Right ventricle myocardium inferior (tissue), 1 donor: ENCODE results near the gene ABLIM2. TPM values are rescaled to one million over a fixed set of nuclear protein-coding genes. Genes with fewer than 3 reads are reported as not detected.
"Not testable (repeated sequence)": the region's sequence is repeated elsewhere in the genome, so short reads cannot be mapped to it uniquely, and the experiment has no call there.

Source experiments
- ATAC-seq: fragments of 200-7000 bp; cut with Tn5 transposase; one replicate; pipeline ENCODE4 v1.9.1; 2020; ENCODE audit warnings: mild to moderate bottlenecking, moderate library complexity
- DNase-seq: peaks from one replicate; pipeline ENCODE4 v3.0.0; 2021; ENCODE audit errors: missing footprints
- intact Hi-C: fragments of 100-400 bp; cut with DNase I; formaldehyde crosslinking; loops from one replicate; pipeline ENCODE4 v1.11.0; 2022
- total RNA-seq: library from RNA; stranded (reverse); fragmentation: NEBNext Ultra II Directional; extraction: Animal tissue kit (Norgen Biotek cat#: 25700); gene quantifications from one replicate; pipeline ENCODE4 v1.2.1, GENCODE V29; 2021
- donor health status: DM: no; HTN: yes; CAD: no; lungs with severe emphysema.

The ABLIM2 gene
- total RNA-seq, 1 donor from 2014 or later, result 24.9 TPM

DNA sequence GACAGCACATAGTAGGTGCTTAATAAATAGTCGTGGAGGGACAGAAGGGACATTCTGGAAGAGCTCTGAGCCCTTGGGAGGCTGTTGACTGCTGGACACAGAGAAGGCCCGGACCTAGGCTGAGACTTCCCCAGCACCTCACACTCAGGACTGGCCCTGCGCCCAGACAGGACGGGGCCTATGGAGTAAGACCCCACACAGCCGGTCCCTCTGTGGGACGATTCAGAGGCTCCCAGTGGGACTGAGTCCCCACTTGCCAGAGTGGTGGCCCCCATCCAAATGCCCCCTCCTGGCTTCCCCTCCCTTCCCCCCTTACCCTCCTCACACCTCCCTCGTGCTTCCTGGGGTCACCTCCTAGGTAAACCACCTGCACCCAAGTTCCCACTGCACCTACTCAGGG is 8.9 kb downstream of the ABLIM2 start:
- intact Hi-C loops, result no loop called here
- ATAC-seq (no peak), DNase-seq (no peak)

DNA sequence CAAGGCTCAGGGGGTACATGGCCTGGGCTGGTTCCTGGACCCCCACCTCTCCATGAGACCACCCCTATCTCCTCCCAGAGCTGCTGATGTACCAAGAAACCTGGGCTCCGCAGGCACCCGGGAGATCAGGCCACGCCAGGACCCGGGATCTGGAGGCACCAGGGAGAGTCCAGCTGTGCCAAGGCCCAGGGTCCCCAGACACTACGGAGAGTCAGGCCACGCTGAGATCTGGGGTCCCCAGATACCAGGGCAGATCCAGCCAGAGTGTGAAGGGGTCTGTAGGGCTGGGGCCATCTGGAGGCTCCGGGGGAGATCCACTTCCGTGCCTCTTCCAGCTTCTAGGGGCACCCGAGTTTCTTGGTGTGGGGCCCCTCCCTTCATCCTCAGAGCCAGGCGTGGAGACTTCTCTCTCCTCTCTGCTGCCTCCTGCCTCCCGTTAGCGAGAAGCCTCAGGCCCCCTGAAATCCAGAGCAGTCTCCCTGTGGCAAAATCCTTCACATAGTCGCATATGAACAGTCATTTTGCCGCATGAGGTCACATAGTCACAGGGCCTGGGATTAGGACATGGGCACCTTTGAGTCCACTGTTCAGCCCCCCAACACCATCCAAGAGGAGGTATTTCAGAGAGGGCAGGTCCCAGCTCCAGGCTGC is 9.7 kb downstream of the ABLIM2 start:
- DNase-seq (peak; percentile 41), ATAC-seq (no peak)
- intact Hi-C loops, result no loop called here

DNA sequence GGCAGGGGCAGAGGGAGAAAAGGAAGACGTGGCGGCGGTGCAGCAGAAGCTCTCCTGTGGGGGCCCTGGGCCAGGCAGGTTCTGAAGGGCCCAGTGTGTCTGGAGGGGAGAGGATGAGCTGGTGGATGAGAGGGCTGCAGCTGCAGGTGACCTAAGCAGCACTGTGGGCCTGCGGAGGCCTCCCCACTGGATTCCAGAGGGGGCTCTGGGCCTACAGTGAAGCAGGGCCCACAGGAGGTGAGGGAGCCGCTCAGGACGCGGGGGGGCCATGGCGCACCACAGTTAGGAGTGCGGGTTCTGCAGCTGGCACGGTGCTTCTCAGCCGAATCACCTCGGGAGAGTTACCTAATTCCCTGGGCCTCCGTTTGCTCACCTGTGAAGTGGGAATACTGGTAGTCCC is 10.5 kb downstream of the ABLIM2 start:
- no peak for ATAC-seq
- intact Hi-C loops, result no loop called here
- no peak for DNase-seq

DNA sequence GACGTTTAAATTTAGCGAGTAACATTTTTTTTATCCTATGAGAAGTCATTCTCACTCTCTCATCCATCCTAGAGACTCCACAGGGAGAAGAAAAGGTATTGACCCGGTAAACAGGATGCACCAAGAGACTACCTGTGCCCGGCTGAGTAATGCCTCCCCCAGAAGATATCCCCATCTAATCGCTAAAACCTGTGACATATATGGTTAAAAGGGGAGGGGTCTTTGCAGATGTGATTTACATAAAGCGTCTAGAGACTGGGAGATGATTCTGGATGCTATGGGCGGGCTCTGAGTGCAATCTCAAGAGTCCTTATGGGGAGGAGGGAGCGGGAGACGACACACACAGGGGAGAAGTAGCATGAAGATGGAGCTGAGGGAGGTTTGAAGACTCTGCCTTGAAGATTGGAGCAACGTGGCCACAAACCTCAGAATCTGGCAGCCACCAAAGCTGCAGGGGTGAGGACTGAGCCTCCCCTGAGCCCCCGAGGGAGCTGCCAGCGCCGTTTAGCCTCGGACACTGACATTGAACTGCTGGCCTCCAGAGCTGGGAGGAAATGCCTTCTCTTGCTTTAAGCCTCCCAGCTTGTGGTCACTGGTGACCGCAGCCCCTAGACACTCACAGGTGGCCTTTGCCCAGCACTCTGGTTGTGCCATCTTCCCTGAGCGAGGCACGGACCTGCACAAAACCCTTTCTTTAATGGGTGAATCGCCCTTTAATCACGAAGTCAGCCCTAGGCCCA is 11.2 kb downstream of the ABLIM2 start:
- intact Hi-C loops, result no loop called here
- DNase-seq, result peak; percentile 30
- ATAC-seq, result no peak

DNA sequence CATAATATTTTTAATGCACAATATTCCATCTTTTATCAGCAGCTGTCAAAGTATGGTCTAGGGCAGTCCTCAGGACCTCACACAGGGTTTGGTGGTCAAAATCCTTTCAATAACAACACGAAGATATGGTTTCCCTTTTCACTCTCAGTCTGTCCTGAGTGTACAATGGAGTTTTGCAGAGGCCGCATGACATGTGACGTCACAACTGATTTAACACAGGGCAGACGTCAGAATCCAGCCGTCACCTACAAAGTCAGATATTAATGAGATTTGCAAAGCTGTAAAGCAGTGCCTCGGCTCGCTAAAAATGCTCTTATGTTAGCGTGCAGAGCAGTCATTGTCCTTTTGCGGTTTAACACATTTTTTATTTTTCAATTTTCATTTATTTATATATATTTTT is 12.5 kb downstream of the ABLIM2 start:
- DNase-seq (no peak), ATAC-seq (no peak)
- intact Hi-C loops, result no loop called here

- ATAC-seq, result peak; percentile 24
- intact Hi-C loops, result no loop called here
- peak; percentile 67 for DNase-seq
These were observed 14.3 kb downstream of the ABLIM2 start for GRCh38 chr4:8144359-8144758.

DNA sequence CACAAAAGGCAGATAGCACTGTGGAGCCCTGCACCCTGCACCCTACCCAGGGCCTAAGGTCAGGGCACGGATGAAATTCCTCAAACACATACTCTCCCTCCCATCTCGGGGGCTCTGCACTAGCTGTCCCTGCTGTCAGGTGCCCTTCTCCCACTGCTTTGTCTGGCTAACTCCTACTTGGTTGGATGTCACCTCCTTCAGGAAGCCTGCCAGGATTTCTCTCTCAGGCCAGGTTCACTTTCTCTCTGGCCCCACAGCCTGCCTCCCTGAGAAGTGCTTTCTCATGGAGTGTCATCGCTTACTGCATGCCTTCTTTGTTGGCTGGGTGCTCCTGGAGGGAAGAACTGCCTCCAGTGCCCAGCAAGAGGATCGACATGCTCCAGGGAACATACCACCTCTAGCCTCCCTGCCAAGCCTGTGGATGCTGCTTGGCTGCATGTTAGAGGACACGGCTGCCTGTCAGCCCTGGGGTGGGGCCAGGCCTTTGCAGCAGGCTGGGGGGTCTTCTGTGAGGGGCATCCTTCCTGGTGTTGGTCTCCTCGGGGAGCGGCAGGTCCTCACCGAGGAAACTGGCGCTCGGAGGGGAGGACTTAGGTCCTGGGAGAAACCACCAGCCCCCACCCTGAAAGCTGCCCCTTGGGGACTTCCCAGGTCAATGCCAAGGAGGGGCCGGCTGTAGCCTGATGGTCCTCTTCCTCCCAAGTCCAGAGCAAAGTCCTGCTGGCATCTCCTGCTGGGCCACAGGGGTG is 15.0 kb downstream of the ABLIM2 start:
- peak; percentile 65 for DNase-seq
- ATAC-seq, result peak; percentile 33
- intact Hi-C loops, result no loop called here

- peak; percentile 26 for DNase-seq
- ATAC-seq, result no peak
- intact Hi-C loops, result no loop called here
These were observed 16.1 kb downstream of the ABLIM2 start for GRCh38 chr4:8142556-8142955.

GRCh38 chr4:8141935-8142334 is 16.7 kb downstream of the ABLIM2 start:
- ATAC-seq, result peak; percentile 53
- intact Hi-C loops, result no loop called here

DNA sequence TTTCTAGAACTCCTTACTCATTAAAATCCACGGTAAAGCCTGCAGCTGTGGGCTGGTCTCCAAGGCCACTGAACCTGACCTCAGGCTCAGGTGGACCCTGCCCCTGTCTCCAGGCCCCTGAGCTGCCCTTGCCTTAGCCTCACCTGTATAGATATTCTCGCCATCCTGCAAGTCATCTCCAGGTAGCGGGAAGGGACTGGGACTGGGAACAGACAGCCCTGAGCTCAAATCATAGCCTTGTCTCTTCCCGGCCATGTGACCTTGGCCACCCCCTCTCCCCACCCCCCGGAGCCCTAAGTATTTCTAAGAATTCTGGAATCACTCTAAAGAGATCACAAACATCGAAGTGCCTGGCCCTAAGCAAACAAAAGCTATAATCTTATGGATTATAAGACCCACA is 17.7 kb downstream of the ABLIM2 start:
- ATAC-seq (no peak), DNase-seq (peak; percentile 23)
- intact Hi-C loops, result no loop called here

More at GRCh38 chr4:8141935-8142334, 16.7 kb downstream of the ABLIM2 start:
- no peak for DNase-seq

GRCh38 chr4:8139726-8140125 is 18.9 kb downstream of the ABLIM2 start:
- DNase-seq, intact Hi-C loops, ATAC-seq: not testable (repeated sequence)

- intact Hi-C loops, result no loop called here
- DNase-seq, result peak; percentile 37
- no peak for ATAC-seq
These were observed 21.5 kb downstream of the ABLIM2 start for GRCh38 chr4:8136972-8137710.

DNA sequence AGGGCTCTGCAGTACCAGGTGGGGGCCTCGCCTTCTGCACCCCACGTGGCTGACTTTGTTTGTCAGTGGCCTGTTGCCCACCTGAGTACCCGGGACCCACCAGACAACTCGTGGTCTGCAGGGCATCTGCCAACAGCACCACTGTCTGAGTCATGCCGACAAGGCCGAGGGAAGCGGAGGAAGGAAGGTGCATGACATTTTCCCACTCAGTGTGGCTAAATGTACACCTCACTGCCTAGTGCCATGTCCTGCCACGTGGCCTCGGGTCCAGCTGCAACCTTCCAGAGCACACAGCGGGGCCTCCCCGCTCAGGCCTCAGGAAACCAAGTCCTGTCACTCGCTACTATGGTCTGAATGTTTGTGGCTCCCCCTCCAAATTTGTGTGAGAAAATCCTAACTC is 22.1 kb downstream of the ABLIM2 start:
- intact Hi-C loops, result no loop called here
- peak; percentile 51 for DNase-seq
- no peak for ATAC-seq

GRCh38 chr4:8135666-8136065 is 22.9 kb downstream of the ABLIM2 start:
- DNase-seq, result peak; percentile 71
- intact Hi-C loops, result no loop called here
- ATAC-seq, result peak; percentile 87

DNA sequence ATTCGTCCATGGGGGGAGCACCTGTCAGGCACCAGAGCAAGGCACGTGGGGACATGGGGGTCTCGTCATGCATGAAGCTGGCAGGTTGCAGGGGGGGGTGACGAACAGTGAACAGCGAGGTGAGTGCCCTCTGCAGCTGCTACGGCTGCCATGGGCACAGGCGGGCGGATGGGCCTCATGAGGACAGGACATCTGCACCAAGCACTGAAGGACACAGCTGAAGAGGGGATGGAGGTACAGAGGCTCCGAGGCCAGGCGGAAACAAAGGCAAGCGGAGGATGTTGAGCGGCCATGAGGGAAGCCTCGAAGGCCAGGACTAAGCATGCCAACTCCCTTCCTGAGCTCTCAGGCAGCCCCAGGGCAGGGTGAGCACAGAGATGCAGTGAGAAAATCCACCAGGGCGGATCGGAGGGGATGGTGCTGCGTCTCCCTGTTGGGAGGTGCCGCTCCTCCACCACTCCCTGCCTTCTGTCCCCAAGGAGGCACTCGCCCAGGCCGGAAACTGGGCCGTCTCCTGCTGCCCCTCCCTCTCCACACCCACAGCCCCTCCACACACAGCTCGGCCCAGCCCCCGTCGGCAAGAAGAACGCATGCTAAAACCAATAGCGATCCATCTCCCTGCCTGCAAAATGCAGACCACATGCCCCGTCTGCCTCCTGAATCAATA is 24.6 kb downstream of the ABLIM2 start:
- no peak for ATAC-seq
- intact Hi-C loops, result no loop called here
- peak; percentile 40 for DNase-seq

DNA sequence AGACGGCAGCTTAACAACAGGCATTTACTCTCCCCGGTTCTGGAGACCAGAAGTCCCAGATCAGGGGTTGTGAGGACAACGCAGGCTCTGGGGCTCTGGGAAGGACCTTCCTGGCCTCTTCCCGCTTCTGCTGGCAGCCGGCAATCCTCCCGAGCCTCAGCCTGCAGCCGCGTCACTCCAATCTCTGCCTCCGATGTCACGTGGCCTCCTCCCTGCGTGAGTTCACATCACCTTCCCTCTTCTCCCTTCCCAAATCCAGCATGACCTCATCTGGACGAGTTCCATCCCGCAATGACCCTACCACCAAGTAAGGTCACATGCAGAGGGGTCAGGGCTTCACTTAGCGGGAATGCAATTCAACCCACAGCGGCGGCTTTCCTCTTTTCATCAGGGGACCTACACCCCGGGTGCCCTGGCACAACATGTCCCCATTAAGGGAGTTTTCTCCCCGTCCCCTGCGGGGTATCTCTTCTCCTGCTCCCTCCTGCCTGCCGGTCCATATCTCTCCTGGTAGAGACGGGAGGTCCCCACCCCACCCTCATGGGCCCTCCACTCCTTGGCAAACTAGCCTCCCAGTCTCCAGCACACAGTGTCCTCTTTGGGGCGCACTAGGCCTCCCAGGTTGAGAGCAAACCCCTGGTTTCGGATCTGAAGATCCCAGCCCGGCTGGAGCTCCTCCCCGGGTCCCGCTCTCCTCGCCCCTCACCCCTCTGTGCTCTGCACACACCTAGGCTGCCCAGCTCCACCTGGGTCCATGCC is 25.5 kb downstream of the ABLIM2 start:
- intact Hi-C loops, result no loop called here
- DNase-seq (peak; percentile 49), ATAC-seq (no peak)

DNA sequence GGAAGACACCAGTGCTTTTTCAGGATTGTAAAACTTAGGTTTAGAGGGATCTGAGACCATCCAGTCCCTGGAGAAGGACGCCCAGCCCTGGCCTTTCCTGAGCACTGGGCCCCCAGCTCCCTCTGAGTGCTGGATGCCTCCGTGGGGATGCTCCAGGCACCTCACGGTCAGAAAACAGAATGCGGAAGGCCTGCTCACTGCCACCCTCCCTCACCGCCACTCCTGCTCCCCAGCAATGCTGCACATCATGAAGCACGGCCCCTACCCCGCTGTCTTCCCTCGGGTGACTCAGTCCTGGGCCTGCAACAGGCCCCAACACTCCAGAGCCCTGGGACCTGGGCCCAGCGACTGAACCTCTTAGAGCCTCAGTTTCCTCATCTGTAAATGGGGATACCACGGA is 26.2 kb downstream of the ABLIM2 start:
- no peak for ATAC-seq
- intact Hi-C loops, result no loop called here
- peak; percentile 43 for DNase-seq

DNA sequence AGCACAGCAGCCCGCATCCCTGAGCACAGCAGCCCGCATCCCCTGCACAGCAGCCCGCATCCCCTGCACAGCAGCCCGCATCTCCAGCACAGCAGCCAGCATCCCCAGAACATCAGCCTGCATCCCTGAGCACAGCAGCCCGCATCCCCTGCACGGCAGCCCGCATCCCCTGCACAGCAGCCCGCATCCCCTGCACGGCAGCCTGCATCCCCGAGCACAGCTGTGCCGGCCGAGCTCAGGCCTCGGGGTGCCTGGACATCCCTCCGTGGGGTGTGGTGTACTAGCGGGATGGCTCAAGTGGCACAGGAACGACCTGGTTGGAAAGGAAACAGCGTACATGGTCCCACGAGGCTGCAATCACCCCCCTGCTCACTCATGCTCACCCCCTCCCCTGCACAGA is 26.8 kb downstream of the ABLIM2 start:
- intact Hi-C loops, result no loop called here
- DNase-seq, result peak; percentile 23
- ATAC-seq, result no peak
